Testis (tissue), 5 donors: Measurements from ENCODE around the gene MPZL3. TPM values are rescaled to one million over a fixed set of nuclear protein-coding genes. Genes with fewer than 3 reads are reported as not detected.

Experiments used
- DNase-seq: peaks from one replicate; pipeline ENCODE4 v3.0.0-alpha.2; 2019
- H3K27ac ChIP-seq, 2 donors: fragments of 200-600 bp; sonication (generic); one replicate each; pipeline ENCODE4 v1.5.1; 2019
- H3K27me3 ChIP-seq: fragments of 200-600 bp; sonication (generic); one replicate; pipeline ENCODE4 v1.5.1; 2019
- H3K36me3 ChIP-seq: fragments of 200-600 bp; sonication (generic); one replicate; pipeline ENCODE4 v1.5.1; 2017; ENCODE audit warnings: low read depth; ENCODE audit errors: missing control alignments
- H3K4me1 ChIP-seq: fragments of 200-600 bp; sonication (generic); one replicate; pipeline ENCODE4 v1.5.1; 2019
- H3K4me3 ChIP-seq, 2 donors: fragments of 200-600 bp; sonication (generic); one replicate each; pipeline ENCODE4 v1.5.1; 2017 to 2019
- H3K9me3 ChIP-seq: fragments of 200-600 bp; sonication (generic); one replicate; pipeline ENCODE4 v1.5.1; 2017
- CTCF ChIP-seq, 3 experiments: fragments of 450-650 bp in 2 of 3; fragments of 200-600 bp in 1 of 3; sonication (generic) in 1 of 3; IDR thresholded peaks; one replicate each; pipeline ENCODE4 v1.5.1; 2016 to 2019; ENCODE audit warnings: antibody characterized with exemption in 3 of 3, mild to moderate bottlenecking in 2 of 3, moderate library complexity in 1 of 3
- POLR2A ChIP-seq: fragments of 450-650 bp; IDR thresholded peaks from one replicate; pipeline ENCODE4 v1.6.1; 2017; ENCODE audit warnings: antibody characterized with exemption, mild to moderate bottlenecking, moderate library complexity
- WGBS, 2 donors: methylation state at CpG; one replicate each; pipeline ENCODE4 v1.1.5; 2018; 5-methylcytosine and 5-hydroxymethylcytosine counted together
- intact Hi-C: fragments of 100-400 bp; cut with DNase I; formaldehyde crosslinking; loops from one replicate; pipeline ENCODE4 v1.15.1; 2023; ENCODE audit warnings: low total_unique reads
- long read RNA-seq, 2 donors: transcript quantifications; one replicate each; lab custom pipeline, GENCODE V29; 2026
- polyA plus RNA-seq: library from polyadenylated mRNA; stranded (reverse); fragments of 350-450 nt; fragmentation: Illumina TruSeq; extraction: RNeasy Lipid Tissue Mini Kit (QIAGEN cat#74804); gene quantifications from one replicate; pipeline ENCODE4 v1.2.3, GENCODE V29; 2014; ENCODE audit warnings: low read depth, low replicate concordance; ENCODE audit not compliant: insufficient read depth
- total RNA-seq, 2 donors: library from RNA; depleted of rRNA; stranded (reverse); fragments of >200 nt; gene quantifications; one replicate each; pipeline ENCODE4 v1.2.3, GENCODE V29; 2016

Gene MPZL3, protein sequence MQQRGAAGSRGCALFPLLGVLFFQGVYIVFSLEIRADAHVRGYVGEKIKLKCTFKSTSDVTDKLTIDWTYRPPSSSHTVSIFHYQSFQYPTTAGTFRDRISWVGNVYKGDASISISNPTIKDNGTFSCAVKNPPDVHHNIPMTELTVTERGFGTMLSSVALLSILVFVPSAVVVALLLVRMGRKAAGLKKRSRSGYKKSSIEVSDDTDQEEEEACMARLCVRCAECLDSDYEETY
- total RNA-seq = 1 to 10 TPM; 2.4 to 3.2 TPM
- 3.4 TPM for polyA plus RNA-seq
- long read RNA-seq, donor 1 = 0 reads
- long read RNA-seq, donor 2 = 0 reads

DNA sequence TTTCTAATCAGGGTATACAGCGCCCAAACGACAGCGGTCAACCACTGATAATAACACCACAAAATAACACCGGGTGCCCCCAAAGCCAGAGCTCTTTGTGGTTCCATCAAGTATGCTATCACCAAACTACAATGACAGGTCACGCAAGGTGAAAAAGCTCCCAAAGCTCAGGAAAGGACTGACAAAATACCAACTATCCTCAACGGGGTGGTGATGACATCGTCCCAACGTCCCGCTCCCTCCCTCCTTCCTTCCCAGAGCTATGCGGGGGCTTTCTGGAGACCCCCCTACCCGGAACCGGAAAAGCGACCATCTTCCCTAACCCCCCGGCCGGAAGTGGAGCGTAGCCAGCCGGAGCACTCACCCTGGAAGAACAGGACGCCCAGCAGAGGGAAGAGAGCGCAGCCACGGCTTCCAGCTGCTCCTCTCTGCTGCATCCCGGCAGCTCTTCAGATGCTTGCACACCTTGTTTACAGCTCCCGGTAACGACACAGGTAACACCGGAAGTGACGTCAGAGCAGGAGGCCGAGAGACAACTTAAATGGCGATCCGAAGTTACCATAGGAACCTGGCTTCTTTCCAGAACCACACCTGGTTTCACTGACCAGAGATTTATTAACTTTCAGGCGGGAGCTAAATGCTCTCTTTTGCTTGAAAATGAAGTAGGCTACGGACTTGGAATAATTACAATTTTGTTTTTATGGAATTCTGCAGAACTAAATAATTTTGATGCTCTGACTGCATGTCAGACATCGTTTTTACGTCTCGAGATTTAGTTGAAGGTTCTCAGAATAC lies at the start of gene MPZL3:
TSS of gene MPZL3 (minus strand) at position 508 of the 795 bp plus-strand sequence. CDS start at position 437, 71 bp downstream.
- Histone ChIP-seq H3K4me1 (no peaks in the 10 kb centered on the region), H3K27me3 (no peaks in the 10 kb centered on the region), H3K27ac (peak within 1 kb of the TSS; percentile 87 to 91), H3K36me3 (no peaks in the 10 kb centered on the region), H3K4me3 (peak within 1 kb of the TSS; percentile 67 to 80), H3K9me3 (no peaks in the 10 kb centered on the region)
- 5 to 8% methylated on average over 22 to 33 of the region's 33 CpGs for WGBS, 2 donors
- TF ChIP-seq CTCF (IDR thresholded peaks at IDR 0.05) = no peak
- TF ChIP-seq POLR2A = no peak
- intact Hi-C loops = no loop called here
- peak; percentile 94 for DNase-seq

- no peaks in the 10 kb centered on the region for H3K9me3 ChIP-seq
- no peaks in the 10 kb centered on the region for H3K36me3 ChIP-seq
- H3K4me1 ChIP-seq = no peaks in the 10 kb centered on the region
- intact Hi-C loops = no loop called here
- TF ChIP-seq CTCF (IDR thresholded peaks at IDR 0.05) (no peak), POLR2A (no peak)
- H3K4me3 ChIP-seq = no peak overlapping the region
- 53 to 70% methylated on average over 8 of the region's 8 CpGs for WGBS, 2 donors
- no peak for DNase-seq
- no peaks in the 10 kb centered on the region for H3K27me3 ChIP-seq
- H3K27ac ChIP-seq = no peak overlapping the region
Observed at GRCh38 chr11:118301600-118302195, 49.5 kb upstream of the MPZL3 start.

DNA sequence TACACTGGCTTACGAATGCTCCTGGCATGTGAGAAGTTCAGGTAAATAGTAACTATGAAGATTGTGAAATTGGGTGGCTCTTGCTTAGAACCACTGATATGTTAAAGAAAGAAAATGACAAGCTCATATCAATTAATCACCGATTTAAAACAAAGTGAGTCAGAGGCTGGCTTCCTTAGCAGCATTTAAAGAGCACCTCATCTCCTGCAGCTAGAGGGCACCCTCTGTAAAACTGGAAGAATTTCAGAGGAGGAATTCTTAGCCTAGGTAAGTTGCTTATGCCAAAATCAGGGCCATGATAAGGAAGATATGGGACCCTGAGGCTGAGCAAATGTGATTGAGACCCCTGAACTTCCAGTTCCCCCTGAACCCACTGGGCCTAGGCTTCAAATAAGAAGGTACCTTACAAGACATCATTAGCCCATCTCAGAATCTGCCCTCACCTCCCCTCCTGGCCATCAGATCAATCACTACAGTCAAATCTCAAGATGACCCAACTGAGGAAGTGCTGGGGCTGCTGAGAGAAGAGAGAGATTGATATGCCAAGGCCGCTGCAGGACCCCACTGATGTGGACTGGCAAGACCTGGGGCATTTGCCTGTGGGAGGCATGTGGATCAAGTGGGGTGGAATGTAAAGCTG lies 43.8 kb upstream of the MPZL3 start:
- no peaks in the 10 kb centered on the region for H3K9me3 ChIP-seq
- intact Hi-C loops = no loop called here

DNA sequence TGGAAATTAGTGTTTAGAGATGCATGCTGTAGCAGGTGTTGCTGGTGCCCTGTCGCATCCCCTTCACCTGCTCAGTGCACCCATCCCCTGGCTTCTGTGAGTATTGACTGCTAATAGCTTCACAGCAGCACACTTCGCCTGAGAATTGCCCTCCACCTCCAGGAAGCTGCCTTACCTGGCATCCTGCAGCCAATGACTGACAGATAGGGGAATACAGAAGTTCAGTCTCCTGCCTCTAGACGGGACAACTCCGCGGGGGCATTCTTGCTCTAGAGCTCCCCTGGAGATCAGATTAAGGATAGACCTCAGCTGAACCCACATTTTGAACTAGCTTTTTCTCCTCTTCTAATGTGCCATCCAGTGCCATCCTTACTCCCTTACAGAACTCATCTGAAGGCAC lies 43.0 kb upstream of the MPZL3 start:
- H3K27ac ChIP-seq = no peak overlapping the region
- DNase-seq = no peak
- no peaks in the 10 kb centered on the region for H3K9me3 ChIP-seq
- intact Hi-C loops = no loop called here
- TF ChIP-seq POLR2A = no peak
- TF ChIP-seq CTCF (IDR thresholded peaks at IDR 0.05) = no peak
- H3K4me1 ChIP-seq = no peaks in the 10 kb centered on the region
- H3K4me3 ChIP-seq = no peak overlapping the region
- WGBS, 2 donors = 75 to 82% methylated on average over 5 of the region's 5 CpGs
- no peaks in the 10 kb centered on the region for H3K36me3 ChIP-seq
- no peaks in the 10 kb centered on the region for H3K27me3 ChIP-seq

More for the DNA sequence above, 43.8 kb upstream of the MPZL3 start:
- Histone ChIP-seq H3K27me3 (no peaks in the 10 kb centered on the region), H3K4me1 (no peaks in the 10 kb centered on the region), H3K4me3 (no peak overlapping the region), H3K36me3 (no peaks in the 10 kb centered on the region), H3K27ac (no peak overlapping the region)
- 68 to 72% methylated on average over 3 of the region's 3 CpGs for WGBS, 2 donors
- no peak for DNase-seq
- TF ChIP-seq POLR2A = no peak
- TF ChIP-seq CTCF (IDR thresholded peaks at IDR 0.05) = peak in 1 of 3 experiments; percentile 27
